ENCODE measurements around the gene DBH.
A peak's percentile ranks its signal among the peaks of the same experiment; 100 is the strongest.

The DBH gene

DNA sequence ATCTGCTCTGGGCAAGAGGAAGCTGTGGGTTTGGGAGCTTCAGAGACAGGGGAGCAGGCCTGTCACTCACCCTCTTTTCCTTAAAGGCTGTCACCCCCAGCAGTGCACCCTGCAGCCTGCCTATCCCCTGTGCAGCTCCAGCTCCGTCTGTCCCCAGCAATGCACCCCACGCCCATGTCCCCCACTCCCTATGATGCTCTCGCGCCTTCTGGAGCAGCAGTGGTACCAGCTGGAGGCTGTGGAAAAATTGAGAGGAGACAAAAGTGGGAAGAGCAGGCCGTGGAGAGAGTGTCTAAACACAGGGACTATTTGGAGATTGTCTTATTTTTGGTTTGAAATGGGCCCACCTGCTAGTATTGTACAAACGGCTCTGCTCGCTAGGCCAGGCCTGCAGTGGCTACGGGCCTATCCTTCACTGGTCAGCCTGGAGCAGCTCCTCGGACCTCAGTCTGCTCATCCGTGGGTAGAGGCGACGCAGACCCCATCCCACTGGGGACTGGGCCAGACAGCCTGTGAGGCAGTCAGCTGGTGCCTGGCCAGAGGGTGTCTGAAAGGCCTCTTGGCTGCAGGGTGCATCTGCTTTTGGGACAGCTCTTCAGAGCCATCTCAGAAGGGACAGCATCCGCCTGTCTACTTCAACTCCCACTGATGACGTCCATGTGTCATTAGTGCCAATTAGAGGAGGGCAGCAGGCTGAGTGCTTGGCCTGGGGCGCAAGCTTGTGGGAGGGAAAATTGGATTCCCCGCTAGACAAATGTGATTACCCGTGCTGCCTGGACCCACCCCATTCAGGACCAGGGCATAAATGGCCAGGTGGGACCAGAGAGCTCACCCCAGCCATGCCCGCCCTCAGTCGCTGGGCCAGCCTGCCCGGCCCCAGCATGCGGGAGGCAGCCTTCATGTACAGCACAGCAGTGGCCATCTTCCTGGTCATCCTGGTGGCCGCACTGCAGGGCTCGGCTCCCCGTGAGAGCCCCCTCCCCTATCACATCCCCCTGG, at the start of gene DBH:
Gene DBH, plus strand, starts transcription at position 831 of the 999 bp plus-strand sequence. Its CDS starts 9 bp downstream, at position 840.
- no peak for DNase-seq

DNA sequence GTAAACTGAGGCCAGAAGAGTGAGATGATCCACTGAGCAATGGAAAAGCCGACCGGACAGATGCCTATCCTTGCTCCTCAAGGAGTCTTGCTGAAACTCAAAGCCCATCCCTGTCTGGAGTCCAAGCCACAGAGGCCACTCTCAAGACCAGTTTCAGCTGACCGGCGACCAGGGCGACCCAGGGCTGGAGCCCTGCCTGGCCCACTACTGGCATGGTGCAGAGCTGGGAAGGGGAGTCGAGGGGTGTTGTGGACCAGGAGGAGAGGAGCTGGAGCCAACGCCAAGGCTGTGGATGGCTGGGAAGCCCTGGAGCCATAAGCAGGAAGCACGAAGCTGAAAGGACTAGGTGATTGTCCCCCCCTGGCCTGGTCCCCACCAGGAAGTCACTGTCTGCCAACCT, 49.1 kb upstream of the DBH start:
- DNase-seq: no peak

DNA sequence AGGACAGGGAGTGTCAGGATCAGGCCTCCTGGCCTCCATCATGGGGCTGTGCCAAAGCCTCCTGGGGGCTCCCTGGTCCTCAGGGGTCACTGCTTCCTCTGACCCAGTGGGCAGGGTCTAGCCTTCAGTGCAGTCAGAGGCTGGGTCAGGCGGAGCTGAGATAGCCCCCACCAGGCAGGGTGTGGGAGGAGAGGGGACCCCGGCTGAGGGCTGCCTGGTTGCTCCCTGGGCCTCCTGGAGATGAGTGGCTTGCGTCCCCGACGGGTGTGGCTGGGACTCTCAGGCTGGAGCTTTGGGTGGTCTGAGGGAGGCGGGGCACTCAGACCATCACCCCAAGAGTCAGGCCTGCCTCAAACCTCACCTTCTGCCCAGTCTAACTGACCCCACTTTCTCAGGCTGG, 48.7 kb upstream of the DBH start:
- no peak for DNase-seq

DNA sequence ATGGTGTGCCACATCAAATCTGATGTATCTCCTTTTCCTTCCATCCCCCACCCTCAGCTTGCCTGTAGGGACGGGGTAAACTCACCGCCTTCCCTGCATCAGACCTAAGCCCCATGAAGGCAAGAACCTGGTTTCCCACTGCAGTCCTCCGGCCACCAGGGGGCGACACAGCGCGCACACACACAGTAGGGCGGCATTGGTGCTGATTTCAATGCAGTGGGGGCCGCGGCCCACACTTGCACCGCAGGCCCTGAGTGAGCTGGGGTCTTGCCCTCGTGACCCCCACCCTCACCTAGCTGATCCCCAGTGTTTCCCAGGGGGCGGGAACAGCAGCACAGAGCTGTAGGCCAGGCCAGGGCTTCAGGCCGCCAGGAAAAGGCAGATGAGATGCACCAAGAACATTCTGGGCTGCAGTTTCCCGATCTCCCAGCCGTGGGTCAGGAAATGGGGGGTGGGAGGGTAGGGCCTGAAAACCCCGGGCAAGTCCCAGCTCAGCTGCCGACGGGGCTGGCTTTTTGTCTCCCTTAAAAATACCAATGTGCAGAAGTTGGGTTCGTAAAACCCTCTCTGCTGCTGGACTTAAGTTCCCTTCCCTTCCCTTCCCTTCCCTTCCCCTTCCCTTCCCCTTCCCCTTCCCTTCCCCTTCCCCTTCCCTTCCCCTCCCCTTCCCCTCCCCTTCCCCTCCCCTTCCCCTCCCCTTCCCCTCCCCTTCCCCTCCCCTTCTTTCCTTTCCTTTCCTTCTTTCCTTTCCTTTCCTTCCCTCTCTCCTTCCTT, 46.5 kb upstream of the DBH start:
- peak; percentile 68 for DNase-seq

DNA sequence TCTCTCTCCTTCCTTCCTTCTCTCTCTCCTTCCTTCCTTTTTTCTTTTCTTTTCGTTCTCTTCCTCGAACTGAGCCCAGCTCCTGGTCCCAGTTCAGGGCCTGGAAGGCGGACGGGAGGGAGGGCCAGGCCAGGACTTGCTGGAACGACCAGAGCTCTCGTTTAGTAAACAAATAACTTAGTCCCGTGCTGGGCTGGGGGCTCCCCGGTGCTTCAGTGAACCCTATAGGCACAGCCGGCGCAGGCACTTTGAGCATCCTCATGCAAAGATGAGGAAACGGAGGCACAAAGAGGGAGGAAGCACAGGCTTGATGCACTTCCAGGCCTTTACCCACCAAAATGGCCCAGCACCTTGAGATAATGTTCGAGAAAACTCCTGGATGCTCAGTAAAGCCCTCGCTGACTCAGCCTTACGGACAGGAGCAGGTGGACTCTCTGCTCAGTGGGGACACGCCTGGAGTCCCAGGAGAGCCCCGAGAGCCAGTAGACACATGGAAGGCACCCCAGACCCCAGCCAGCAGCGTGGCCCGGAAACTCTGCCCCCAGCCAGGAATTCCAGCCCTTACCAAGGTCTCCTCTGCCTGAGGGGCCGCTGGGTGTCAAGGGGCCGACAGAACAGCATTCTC, 45.8 kb upstream of the DBH start:
- no peak for DNase-seq

DNA sequence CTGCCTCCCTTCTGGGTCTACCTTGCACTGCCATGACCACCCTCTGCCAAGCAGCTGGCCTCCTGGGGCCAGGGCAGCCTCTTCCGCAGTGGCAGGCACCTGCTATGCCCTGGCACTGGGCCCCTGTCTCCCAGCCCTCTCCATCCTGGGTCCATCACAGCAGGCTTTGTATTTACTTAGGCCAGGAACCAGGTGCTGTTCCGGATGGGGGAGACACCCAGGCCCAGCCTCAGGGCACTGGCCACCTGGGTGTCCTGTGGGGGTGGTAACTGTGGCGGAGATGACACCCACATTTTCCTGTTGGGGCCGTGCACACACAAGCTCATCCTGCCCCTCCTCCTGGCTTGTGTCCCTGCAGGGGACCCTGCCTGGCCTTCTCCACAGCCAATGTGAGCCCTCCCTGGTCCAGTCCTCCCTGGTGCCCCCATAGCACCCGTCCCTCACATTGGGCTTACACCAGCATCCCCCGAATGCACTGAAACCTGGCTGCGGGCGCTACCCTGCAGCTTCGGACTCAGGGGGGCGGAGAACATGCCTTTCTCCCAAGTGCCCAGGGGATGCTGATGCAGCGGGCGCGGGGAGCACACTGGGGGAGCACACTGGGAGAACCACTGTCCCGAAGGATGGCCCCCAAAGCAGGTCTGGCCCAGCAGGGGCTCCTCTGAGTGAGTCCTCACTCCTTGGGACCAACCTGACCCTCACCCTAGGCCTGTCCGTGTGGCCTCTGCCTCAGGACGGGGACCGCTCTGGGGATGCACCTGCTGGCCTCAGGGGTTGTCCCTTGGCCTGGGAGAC, 44.9 kb upstream of the DBH start:
- DNase-seq: no peak

DNA sequence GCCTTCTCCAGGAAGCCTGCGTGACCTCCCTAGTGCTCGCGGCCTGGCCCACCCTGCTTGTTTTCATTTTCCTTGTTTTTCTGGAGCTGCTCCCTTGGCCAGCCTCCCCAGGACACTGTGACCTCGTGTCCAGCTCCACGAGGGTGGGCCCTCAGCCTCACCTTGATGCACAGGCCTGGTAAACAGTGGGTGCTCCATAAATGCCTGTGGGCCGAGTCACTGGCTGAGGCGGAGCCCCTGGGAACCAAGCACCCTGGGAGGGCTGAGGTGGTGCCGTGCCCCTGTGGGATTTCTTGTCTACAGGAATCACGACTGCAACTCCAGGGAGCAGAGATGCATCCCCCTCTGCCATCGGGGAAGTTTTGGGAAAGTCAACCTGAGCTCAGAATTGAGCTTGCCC, 44.2 kb upstream of the DBH start:
- DNase-seq: no peak

DNA sequence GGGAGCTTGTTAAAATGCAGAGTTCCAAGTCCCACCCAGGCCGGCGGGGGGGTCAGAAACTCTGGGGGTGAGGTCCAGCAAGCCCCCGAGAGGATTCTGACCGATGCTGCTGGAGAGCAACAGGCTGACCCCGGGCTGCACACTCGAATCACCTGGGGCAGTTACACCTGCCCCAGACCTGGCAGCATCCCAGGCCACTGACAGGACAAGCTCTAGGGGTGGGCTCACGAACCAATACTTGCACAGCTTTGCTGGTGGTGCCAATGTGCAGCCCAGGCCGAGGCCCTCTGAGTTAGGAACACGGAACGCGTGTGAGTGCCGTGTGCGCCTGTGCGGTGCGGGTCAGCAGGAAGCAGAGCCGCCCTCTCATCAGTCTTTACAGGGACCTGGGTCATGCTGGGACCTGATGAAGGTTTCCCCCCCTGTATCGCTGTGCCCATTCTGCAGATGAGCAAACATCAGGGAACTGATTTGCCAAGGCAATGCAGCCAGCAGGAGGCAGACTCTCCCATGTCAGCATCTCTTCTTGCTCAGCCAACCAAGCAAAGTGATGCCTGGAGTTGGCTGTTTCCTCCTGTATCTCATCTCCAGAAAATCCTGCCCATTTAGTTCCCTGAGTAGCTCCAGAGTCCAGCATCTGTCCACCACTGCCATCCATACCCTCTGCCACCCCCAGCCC, 43.3 kb upstream of the DBH start:
- DNase-seq: peak; percentile 38

DNA sequence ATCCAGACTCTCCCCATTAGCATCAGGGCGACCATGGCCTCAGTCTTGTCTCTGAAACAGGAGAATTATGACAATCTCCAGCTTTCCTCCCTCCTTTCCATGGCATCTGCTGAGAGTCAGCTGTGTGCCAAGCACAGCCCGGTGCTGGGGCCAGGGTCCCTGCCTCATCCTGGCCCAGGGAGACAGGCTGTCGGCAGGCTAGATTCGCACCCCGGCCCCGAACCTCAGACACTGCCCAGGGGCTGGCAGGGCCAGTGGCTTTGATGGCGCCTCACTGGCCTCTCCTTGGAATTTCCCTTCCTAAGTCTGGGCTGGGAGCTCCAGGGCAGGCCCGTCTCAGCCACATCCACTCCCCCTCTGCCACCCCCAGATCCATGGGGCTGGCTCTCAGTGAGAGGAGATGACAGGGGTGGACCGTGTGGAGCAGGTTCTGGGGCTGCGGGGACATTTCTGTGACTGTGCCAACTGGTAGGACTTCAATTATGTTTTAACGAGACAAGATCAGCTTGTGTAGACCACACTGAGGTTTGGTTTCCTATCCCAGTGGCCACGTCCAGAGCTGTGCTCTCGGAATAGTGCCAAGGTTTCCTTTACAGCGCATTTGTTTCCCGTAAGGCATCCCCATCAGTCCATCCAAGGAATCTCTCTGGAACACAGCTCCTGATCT, 42.4 kb upstream of the DBH start:
- no peak for DNase-seq

DNA sequence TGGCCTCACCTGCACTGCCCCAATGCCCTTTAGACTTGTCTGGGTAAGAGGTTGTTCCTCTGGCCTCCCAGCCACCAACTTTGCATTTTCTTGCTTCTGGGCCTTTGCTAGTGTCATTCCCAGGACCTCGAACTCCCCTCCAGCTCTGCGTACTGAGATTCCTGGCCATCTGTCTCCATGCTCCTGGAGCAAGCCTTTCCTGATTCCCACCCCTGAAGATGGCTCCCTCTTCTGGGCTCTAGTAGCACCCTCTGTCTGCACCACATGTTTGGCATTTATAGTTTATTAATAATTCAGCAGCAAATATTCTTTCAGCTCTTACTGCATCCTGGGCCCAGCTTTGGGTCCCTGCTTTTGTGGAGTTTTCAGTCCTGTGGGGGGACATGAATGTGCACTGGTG, 41.9 kb upstream of the DBH start:
- DNase-seq: no peak

DNA sequence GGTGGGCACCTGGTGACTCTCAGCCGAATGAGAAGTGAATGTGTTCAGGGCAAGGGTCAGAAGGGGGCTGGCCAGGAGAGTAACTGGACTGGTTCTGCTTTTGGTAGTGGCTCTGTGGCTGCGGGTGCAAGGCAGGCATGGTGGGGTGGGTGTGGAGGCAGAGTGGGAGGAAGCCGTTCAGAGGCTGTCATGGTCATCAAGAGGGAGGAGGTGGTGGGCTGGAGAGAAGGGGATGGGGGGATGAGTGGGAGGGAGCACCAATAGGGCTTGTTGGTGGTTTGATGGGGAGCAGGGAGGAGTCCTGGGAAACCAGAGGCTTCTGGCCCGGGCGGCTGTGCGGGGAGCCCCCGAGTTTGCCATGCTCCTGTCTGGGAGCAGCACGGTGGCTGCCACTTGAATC, 40.3 kb upstream of the DBH start:
- no peak for DNase-seq

DNA sequence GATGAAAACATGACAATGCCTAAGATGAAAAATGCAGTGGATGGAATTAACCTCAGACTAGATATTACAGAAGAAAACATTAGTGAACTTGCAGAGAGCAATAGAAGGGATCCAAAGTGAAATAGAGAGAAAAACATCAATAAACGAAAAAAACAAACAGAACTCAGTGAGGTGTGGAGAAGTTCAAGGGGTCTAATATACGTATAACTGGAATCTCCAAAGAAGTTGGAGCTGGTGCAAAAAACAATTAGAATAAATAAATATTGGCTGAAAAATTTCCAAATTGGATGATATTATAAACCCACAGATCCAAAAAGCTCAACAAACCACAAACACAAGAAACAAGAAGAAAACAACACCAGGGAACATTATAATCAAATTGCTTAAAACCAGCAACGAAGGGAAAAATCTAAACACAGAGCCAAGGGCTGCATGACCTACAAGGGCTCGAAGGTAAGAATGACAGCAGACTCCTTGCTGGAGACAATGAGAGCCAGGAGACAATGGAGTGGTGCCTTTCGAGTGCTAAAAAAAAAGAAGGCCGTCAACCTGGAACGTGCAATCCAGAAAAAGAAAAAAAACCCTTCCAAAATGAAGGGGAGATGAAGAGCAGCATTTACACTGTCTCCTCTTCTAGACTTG, 38.7 kb upstream of the DBH start:
- no peak for DNase-seq

DNA sequence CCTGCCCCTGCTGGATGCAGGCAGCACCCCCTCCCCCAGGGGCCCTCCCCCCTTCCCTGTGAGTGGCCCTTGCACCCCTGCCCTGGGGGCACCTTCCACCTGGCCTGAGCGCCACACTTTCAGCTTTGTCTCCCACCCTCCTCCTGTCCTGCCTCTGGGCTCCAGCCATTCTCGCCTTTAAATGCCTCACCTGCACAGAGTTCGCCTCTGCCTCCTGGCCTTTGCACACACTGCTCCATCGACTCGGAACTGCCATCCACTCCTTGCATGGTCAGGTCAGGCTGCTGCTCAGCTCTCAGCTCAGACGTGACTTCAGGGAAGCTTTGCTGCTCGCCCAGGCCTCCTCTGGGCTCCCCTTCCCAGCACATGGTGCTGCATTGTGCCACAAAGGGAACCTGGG, 37.2 kb upstream of the DBH start:
- DNase-seq: no peak

DNA sequence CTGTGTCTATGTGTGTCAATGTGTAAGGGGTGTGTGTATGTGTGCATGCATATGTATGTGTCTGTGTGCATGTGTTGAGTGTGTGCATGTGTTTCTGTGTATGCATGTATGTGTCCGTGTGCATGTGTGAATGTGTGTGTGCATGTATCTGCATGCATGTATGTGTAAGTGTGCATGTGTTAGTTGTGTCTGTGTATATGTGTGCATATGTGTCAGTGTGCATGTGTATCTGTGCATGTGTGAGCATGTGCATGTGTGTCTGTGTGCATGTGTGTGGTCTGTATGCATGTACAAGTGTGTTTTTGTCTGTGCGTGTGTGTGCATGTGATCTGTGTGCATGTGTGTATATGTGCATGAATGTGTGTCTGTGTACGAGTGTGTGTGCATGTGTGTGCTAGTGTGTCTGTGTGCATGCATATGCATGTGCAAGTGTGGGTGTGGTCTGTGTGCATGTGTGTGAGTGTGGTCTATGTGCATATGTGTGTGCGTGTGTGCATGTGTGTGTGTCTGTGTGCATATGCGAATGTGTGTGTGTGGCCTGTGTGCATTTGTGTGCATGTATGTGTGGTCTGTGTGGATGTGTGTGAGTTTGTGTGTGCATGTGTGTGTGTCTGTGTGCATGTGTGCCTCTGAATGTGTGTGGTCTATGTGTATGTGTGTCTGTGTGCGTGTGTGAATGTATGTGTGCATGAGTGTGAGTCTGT, 36.5 kb upstream of the DBH start:
- no peak for DNase-seq

DNA sequence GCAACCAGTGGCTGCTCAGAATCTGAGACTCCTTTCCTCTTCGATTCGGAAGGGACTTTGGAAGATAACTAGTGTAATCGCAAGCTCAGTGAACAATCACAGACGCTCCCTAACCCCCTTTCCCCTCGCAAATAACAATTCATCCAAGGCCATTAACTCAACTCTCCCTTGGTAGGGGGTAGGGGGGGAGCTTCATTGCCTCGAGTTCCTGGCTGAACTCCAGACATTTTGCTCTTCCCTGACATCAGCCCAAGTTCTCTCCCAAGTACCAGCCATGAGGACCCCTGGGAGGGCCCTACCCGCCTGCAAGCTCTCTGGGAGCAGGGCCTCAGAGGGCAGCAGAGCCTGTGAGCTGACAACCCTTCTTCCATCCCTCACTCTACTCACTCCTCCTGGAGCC, 35.4 kb upstream of the DBH start:
- DNase-seq: no peak

DNA sequence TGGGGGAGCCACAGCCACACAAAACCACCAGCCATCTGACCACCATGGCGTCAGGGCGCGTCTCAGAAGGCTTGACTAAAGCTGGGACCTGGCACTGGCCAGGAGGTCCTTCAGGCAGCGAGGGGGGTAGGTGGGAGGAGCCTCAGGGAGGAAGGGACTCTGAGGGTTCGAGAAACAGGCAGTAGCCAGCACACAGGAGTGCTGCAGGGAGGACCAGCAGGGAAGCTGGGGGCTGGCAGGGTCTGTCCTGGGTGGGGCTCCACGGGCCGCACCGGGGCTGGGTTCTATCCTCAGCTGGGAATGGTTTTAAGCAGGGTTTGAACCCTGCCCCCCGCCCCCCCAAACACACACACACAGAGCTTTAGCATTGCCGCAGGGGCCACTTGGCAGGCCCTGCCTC, 34.4 kb upstream of the DBH start:
- no peak for DNase-seq

DNA sequence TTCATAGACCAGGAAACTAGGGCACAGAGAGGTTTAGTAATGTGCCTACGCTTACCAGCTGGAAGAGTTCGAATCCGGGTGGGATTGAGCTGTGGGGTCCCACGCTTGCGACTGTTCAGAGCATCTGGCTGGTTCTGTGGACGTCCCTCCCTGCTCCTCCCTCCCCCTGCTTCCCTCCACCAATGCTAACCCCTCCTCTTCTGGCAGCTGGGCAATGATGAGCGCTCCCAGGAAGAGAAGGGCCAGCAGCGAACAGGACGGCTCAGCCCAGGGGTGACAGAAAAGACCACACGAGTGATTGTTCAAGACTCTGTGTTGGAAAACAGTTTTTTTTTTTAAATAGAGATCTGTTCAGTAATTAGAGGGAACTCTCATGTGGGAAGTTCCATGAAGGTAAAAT, 33.9 kb upstream of the DBH start:
- DNase-seq: no peak

DNA sequence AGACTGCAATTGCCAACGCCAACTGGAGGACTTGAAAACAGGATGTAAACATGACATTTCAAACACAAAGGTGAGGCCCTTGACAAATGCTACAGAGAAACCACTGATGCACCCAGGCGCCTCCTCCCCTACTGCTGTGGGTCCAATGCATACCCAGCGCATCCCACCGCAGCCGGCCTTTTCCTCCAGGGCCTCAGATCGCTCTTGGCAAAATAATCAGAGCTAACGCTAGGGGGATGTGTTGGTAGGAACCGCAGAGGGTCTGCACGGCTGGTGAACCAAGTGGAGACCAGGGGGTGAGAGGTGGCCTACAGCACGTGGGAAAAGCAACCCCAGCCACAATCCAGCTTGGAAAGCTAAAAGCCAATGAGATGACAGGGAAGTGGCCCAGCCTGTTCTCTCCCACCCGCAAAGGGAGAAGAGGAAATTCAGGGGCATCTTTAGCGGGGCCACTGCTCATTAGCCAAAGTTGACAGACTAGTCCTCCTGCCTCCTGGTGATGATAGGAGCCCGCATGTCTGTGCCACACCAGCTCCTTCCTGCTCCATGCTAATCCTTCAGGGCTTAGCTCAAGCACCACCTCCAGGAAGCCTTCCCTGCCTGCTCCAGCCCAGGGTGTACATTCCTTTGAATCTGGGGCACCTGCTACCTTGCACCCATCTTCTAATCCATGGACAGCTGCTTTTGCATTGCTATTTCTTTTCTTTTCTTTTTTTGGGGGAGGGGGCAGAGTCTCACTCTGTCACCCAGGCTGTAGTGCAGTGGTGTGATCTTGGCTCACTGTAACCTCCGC, 32.8 kb upstream of the DBH start:
- DNase-seq: no peak

DNA sequence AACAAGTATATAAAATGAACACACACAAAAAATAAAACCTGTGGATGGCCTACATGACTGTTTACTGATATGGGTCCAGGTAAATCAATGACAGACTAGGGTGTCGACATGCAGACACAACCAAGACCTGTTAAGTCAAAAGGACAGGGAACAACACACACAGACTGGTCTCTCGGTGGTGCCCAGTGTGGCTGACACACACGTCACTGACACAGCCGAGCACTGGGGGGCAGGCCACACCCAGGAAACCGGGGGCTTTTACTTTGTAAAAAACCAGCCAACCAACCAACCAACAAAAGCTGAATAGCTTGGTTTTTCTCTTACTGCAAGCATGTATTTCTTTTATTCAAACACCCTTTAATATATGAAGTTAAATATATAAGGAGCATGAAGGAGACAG, 31.9 kb upstream of the DBH start:
- DNase-seq: peak; percentile 63

All from CD4-positive, alpha-beta T cell treated with Interleukin-6 for 4 hours (primary cell).